Heart left ventricle (tissue), 13 donors: ENCODE measurements around the gene PGP.

ENCODE experiments used
- CTCF ChIP-seq, 12 donors: fragments of 200-600 bp; sonication (generic) in 4 of 12; IDR thresholded peaks; one replicate each; pipeline versions ENCODE4 v1.5.0 to v1.8.0; 2018 to 2022; ENCODE audit warnings: antibody characterized with exemption in 12 of 12, mild to moderate bottlenecking in 5 of 12
- POLR2A ChIP-seq, 2 donors: fragments of 450-650 bp; IDR thresholded peaks; one replicate each; pipeline ENCODE4 v1.6.1; 2017; ENCODE audit warnings: antibody characterized with exemption in 2 of 2, mild to moderate bottlenecking in 2 of 2, moderate library complexity in 2 of 2
- donor health status: ischemic (EF 13 %, LVEDD 7.1; RV severe dilation, severe dysfunction).
- donor health status: DM: no; HTN: yes; CAD: no.
- donor health status: DM: no; HTN: no; CAD: no.
- donor health status: ischemic (EF 25% LVEDD 6.9; RV normal size, moderate dysfunction).
- donor health status: ischemic (EF 25% LVEDD 5.7; RV mildly dilated, moderate dysfunction).
- donor health status: ischemic (EF 35%, LVEDD 5.7; RV mildly dilated, moderate dysfunction).
- donor health status: nonischemic (EF 11% LVEDD 7.7; RV severe dilation, severe dysfunction).
- donor health status: DM: yes; HTN: yes; CAD: no.
- donor health status: PGD.
- donor health status: ischemic (EF 29% LVEDD 5.4; RV normal size, mild dysfunction).
- donor health status: nonischemic (EF 23%, LVEDD 6.1; RV moderate dilation, normal function).

GRCh38 chr16:2175454-2175853 is 39.2 kb downstream of the PGP start:
- TF ChIP-seq CTCF (IDR thresholded peaks at IDR 0.05) (no peak), POLR2A (IDR thresholded peaks at IDR 0.05) (no peak)
